Loucy (cell line): Measurements from ENCODE around the gene TMEM45A.

Source experiments
- H2AFZ ChIP-seq: fragments of 200-600 bp; sonication (generic); 2 replicates; pipeline ENCODE4 v1.6.0; 2016; ENCODE audit warnings: antibody characterized with exemption, mild to moderate bottlenecking, low read length, moderate library complexity
- H3F3A ChIP-seq: fragments of 200-600 bp; 2 replicates; pipeline ENCODE4 v1.6.0; 2016; ENCODE audit warnings: antibody characterized with exemption, low read depth, mild to moderate bottlenecking
- H3K27me3 ChIP-seq: fragments of 200-600 bp; sonication (generic); 2 replicates; pipeline ENCODE4 v1.6.1; 2014; ENCODE audit warnings: low read length, mild to moderate bottlenecking; ENCODE audit not compliant: insufficient read depth, poor library complexity, severe bottlenecking
- H3K36me3 ChIP-seq: fragments of 200-600 bp; sonication (generic); 2 replicates; pipeline ENCODE4 v1.6.1; 2016; ENCODE audit warnings: low read length; ENCODE audit not compliant: insufficient read depth
- H3K4me1 ChIP-seq: fragments of 200-600 bp; sonication (generic); 2 replicates; pipeline ENCODE4 v1.5.1; 2014; ENCODE audit warnings: low read length, mild to moderate bottlenecking; ENCODE audit not compliant: insufficient read depth, poor library complexity, severe bottlenecking
- H3K4me2 ChIP-seq: fragments of 200-600 bp; sonication (generic); 2 replicates; pipeline ENCODE4 v1.6.0; 2014; ENCODE audit warnings: antibody characterized with exemption, low read length, low read depth, mild to moderate bottlenecking; ENCODE audit not compliant: poor library complexity, severe bottlenecking
- H3K4me3 ChIP-seq: fragments of 200-600 bp; sonication (generic); 2 replicates; pipeline ENCODE4 v1.5.1; 2014; ENCODE audit warnings: low read length, mild to moderate bottlenecking, mixed read lengths; ENCODE audit not compliant: poor library complexity, severe bottlenecking
- H3K79me2 ChIP-seq: fragments of 200-600 bp; sonication (generic); 2 replicates; pipeline ENCODE4 v1.6.1; 2014; ENCODE audit warnings: low read length; ENCODE audit not compliant: insufficient read depth
- H3K9ac ChIP-seq: fragments of 200-600 bp; sonication (generic); 2 replicates; pipeline ENCODE4 v1.6.0; 2014; ENCODE audit warnings: mild to moderate bottlenecking, low read depth, low read length, moderate library complexity; ENCODE audit not compliant: poor library complexity, severe bottlenecking
- H3K9me2 ChIP-seq: fragments of 200-600 bp; sonication (generic); replicated peaks from 2 replicates; pipeline ENCODE4 v1.6.1; 2016; ENCODE audit warnings: low read depth, low read length, mixed read lengths
- H3K9me3 ChIP-seq: fragments of 200-600 bp; sonication (generic); 2 replicates; pipeline ENCODE4 v1.6.1; 2014; ENCODE audit warnings: mild to moderate bottlenecking, antibody characterized with exemption, low read length, low read depth; ENCODE audit not compliant: insufficient read depth
- H4K20me1 ChIP-seq: fragments of 200-600 bp; sonication (generic); 2 replicates; pipeline ENCODE4 v1.6.0; 2014; ENCODE audit warnings: antibody characterized with exemption, low read length, mild to moderate bottlenecking; ENCODE audit not compliant: insufficient read depth, poor library complexity, severe bottlenecking
- EZH2phosphoT487 ChIP-seq: fragments of 200-600 bp; IDR thresholded peaks from 2 replicates; pipeline ENCODE4 v1.6.1; 2018; ENCODE audit warnings: antibody characterized with exemption, mild to moderate bottlenecking, moderate library complexity, borderline replicate concordance
- TF ChIP-seq, protein P1 (sequence below): fragments of 200-600 bp; sonication (generic); conservative IDR thresholded peaks from 2 replicates; pipeline ENCODE4 v1.5.1; 2014; ENCODE audit warnings: mild to moderate bottlenecking, antibody characterized with exemption, low read length

The TMEM45A gene

GRCh38 chr3:100458814-100459213, 33.6 kb upstream of the TMEM45A start:
- H3K9ac ChIP-seq = no peak overlapping the region
- no peak overlapping the region for H3K4me3 ChIP-seq
- H2AFZ ChIP-seq = no peak overlapping the region
- H3K4me1 ChIP-seq = peaks cover 29% of the 10 kb centered on the region
- H3K79me2 ChIP-seq = no peaks in the 10 kb centered on the region
- H4K20me1 ChIP-seq = no peaks in the 10 kb centered on the region
- no peaks in the 10 kb centered on the region for H3F3A ChIP-seq
- TF ChIP-seq, protein P1, sequence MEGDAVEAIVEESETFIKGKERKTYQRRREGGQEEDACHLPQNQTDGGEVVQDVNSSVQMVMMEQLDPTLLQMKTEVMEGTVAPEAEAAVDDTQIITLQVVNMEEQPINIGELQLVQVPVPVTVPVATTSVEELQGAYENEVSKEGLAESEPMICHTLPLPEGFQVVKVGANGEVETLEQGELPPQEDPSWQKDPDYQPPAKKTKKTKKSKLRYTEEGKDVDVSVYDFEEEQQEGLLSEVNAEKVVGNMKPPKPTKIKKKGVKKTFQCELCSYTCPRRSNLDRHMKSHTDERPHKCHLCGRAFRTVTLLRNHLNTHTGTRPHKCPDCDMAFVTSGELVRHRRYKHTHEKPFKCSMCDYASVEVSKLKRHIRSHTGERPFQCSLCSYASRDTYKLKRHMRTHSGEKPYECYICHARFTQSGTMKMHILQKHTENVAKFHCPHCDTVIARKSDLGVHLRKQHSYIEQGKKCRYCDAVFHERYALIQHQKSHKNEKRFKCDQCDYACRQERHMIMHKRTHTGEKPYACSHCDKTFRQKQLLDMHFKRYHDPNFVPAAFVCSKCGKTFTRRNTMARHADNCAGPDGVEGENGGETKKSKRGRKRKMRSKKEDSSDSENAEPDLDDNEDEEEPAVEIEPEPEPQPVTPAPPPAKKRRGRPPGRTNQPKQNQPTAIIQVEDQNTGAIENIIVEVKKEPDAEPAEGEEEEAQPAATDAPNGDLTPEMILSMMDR = no peak
- TF ChIP-seq EZH2phosphoT487 = no peak
- H3K4me2 ChIP-seq = no peak overlapping the region
- no peaks in the 10 kb centered on the region for H3K9me2 ChIP-seq
- no peaks in the 10 kb centered on the region for H3K27me3 ChIP-seq
- no peaks in the 10 kb centered on the region for H3K36me3 ChIP-seq
- no peaks in the 10 kb centered on the region for H3K9me3 ChIP-seq

GRCh38 chr3:100463002-100463401, 29.4 kb upstream of the TMEM45A start:
- Histone ChIP-seq H3K4me1 (peaks cover 4% of the 10 kb centered on the region), H3F3A (no peaks in the 10 kb centered on the region), H3K79me2 (no peaks in the 10 kb centered on the region), H3K4me3 (no peak overlapping the region), H3K36me3 (no peaks in the 10 kb centered on the region), H2AFZ (no peak overlapping the region), H3K9ac (no peak overlapping the region), H3K27me3 (no peaks in the 10 kb centered on the region), H3K9me3 (peaks cover 4% of the 10 kb centered on the region; the same call in 1 of the 2 replicates), H3K9me2 (no peaks in the 10 kb centered on the region), H4K20me1 (no peaks in the 10 kb centered on the region), H3K4me2 (no peak overlapping the region)
- TF ChIP-seq EZH2phosphoT487 = no peak
- TF ChIP-seq, protein P1 = peak; percentile 83

GRCh38 chr3:100463646-100464155, 28.7 kb upstream of the TMEM45A start:
- Histone ChIP-seq H3K4me1 (peaks cover 4% of the 10 kb centered on the region), H3K4me3 (no peak overlapping the region), H2AFZ (no peak overlapping the region), H3K9me3 (peaks cover 4% of the 10 kb centered on the region), H3K9me2 (no peaks in the 10 kb centered on the region), H3K4me2 (no peak overlapping the region), H4K20me1 (no peaks in the 10 kb centered on the region), H3K9ac (no peak overlapping the region), H3K27me3 (no peaks in the 10 kb centered on the region), H3F3A (no peaks in the 10 kb centered on the region), H3K36me3 (no peaks in the 10 kb centered on the region), H3K79me2 (no peaks in the 10 kb centered on the region)
- TF ChIP-seq, protein P1 = no peak
- no peak for TF ChIP-seq EZH2phosphoT487
